SK-N-SH (cell line): ENCODE data around the gene ZFP14.

ENCODE experiments used
- RFX5 ChIP-seq: IDR thresholded peaks from 2 replicates; pipeline ENCODE4 v1.6.1; 2012; ENCODE audit warnings: mild to moderate bottlenecking, improper control_type of control experiment, low read length
- SIN3A ChIP-seq: IDR thresholded peaks from 2 replicates; pipeline ENCODE4 v1.6.1; 2012; ENCODE audit warnings: low read depth, mild to moderate bottlenecking, low read length, moderate library complexity, borderline replicate concordance
- SMC3 ChIP-seq: IDR thresholded peaks from 2 replicates; pipeline ENCODE4 v1.6.1; 2012; ENCODE audit warnings: low read depth, low read length, improper control_type of control experiment
- TCF12 ChIP-seq: IDR thresholded peaks from 2 replicates; pipeline ENCODE4 v1.4.0; 2012
- TF ChIP-seq, protein P1 (sequence below): fragments of 200-600 bp; sonication (generic); IDR thresholded peaks from 2 replicates; pipeline ENCODE4 v1.6.1; 2017; ENCODE audit warnings: antibody characterized with exemption, mild to moderate bottlenecking, moderate library complexity

DNA sequence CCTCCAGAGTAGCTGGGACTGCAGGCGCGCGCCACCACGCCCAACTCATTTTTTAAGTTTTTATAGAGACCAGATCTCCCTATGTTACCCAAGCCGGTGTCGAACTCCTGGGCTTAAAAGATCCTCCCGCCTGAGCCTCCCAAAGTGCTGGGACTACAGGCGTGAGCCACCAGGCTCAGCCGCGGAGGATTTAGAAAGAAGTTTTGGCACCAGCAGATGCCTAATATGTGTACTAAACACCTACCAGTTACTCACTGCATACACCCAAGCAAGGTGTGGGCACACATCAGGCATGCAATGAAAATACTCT is 464 bp upstream of the ZFP14 start:
- TF ChIP-seq SIN3A = no peak
- TF ChIP-seq, protein P1, sequence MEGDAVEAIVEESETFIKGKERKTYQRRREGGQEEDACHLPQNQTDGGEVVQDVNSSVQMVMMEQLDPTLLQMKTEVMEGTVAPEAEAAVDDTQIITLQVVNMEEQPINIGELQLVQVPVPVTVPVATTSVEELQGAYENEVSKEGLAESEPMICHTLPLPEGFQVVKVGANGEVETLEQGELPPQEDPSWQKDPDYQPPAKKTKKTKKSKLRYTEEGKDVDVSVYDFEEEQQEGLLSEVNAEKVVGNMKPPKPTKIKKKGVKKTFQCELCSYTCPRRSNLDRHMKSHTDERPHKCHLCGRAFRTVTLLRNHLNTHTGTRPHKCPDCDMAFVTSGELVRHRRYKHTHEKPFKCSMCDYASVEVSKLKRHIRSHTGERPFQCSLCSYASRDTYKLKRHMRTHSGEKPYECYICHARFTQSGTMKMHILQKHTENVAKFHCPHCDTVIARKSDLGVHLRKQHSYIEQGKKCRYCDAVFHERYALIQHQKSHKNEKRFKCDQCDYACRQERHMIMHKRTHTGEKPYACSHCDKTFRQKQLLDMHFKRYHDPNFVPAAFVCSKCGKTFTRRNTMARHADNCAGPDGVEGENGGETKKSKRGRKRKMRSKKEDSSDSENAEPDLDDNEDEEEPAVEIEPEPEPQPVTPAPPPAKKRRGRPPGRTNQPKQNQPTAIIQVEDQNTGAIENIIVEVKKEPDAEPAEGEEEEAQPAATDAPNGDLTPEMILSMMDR = no peak
- no peak for TF ChIP-seq TCF12
- no peak for TF ChIP-seq SMC3
- no peak for TF ChIP-seq RFX5
